GM13977 (cell line): Measurements from ENCODE around the gene RNF144B.
"Not testable (repeated sequence)": the region's sequence is repeated elsewhere in the genome, so short reads cannot be mapped to it uniquely, and the experiment has no call there.

ENCODE experiments used
- DNase-seq: peaks from one replicate; pipeline ENCODE4 v3.0.0; 2012; ENCODE audit warnings: low spot score
- in situ Hi-C: fragments of 300-500 bp; cut with MboI; formaldehyde crosslinking; loops from one replicate; pipeline ENCODE4 v1.12.0; 2022; ENCODE audit warnings: low sequenced_read_pairs, low pct_unique_long_range_greater_than_20kb, mixed read lengths, inconsistent platforms; ENCODE audit not compliant: unreplicated experiment
- TF ChIP-seq, protein P1 (sequence below): IDR thresholded peaks from 2 replicates; pipeline ENCODE4 v1.5.1; 2012; ENCODE audit warnings: mild to moderate bottlenecking, control low read depth; ENCODE audit not compliant: insufficient read depth; ENCODE audit errors: extremely low read depth, missing control alignments

Gene RNF144B

DNA sequence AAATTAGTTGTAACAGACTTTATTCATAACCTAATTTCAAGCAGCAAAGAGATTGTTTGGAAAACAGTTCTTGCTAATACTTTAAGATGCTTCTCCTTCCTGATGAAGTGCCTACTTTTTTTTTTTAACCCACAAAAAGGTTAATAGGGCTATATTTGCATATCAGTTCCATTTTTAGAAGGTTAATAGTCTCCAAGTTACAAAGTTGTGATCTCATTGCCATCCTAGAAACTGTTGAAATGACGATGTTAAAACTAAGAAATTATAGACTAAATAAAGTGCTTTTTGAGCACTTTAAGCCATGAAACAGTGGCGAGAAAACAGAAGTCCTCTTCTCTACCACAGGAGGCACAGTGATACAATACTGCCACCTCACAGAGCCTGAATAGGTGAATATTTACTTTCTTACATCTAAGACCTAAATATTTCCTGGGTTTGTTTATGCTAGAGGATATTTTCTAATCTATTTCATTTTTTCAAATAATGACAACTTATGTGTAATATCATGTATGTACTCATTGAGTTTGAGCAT, 5.3 kb downstream of the RNF144B start:
- TF ChIP-seq, protein P1, sequence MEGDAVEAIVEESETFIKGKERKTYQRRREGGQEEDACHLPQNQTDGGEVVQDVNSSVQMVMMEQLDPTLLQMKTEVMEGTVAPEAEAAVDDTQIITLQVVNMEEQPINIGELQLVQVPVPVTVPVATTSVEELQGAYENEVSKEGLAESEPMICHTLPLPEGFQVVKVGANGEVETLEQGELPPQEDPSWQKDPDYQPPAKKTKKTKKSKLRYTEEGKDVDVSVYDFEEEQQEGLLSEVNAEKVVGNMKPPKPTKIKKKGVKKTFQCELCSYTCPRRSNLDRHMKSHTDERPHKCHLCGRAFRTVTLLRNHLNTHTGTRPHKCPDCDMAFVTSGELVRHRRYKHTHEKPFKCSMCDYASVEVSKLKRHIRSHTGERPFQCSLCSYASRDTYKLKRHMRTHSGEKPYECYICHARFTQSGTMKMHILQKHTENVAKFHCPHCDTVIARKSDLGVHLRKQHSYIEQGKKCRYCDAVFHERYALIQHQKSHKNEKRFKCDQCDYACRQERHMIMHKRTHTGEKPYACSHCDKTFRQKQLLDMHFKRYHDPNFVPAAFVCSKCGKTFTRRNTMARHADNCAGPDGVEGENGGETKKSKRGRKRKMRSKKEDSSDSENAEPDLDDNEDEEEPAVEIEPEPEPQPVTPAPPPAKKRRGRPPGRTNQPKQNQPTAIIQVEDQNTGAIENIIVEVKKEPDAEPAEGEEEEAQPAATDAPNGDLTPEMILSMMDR, result no peak
- DNase-seq, result no peak
- in situ Hi-C loops, result no loop called here

DNA sequence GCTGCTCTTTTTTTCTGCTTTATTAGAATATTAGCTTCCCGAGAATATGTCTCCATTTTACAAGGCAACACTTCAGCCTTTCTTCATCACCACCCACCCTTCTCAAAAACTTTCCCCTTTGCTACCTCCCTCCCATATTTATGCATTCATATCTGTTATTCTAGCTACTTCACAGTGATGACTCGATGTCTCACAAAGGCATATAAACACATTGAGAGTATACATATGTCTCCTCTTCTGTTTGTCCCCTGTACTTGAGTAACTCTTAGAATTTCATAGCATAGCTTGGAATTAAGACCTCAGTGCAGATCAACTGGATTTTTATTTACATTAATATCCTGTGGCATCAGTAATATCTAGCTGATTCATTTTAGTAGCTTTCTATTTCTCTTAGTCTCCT, 6.5 kb downstream of the RNF144B start:
- DNase-seq, result no peak
- TF ChIP-seq, protein P1, result no peak
- in situ Hi-C loops, result no loop called here

DNA sequence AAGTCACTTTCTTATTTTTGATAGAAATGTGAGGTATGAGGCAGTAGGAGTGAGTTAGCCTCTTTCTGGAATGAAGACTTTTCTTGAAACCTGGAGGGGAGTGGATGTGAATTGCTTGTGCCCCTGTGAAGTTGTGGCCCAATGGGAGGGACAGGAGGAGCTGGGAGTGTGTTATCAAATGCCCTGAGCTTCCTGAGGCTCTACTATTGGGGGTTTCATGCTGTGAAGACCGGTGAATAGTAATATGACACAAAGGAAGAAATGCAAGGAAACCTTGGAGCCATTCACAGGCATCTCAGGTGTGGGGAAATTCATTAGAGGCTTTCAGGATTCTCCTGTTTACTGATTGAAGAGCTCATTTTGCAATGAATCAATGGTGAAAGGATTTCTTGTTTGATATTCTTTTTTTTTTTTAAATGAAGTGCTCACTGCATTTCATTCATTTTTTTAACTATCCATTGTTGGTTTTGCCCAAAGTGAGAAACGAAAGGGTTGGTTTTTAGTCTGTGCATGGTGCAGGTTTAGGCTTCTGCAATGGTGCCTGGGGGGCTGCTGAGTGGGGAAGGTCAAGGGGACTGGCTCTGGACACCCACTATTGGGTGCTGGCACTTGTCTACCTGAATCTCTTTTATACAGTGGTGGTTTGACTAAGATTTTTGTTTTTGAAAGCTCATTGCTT, 8.2 kb downstream of the RNF144B start:
- TF ChIP-seq, protein P1, result no peak

DNA sequence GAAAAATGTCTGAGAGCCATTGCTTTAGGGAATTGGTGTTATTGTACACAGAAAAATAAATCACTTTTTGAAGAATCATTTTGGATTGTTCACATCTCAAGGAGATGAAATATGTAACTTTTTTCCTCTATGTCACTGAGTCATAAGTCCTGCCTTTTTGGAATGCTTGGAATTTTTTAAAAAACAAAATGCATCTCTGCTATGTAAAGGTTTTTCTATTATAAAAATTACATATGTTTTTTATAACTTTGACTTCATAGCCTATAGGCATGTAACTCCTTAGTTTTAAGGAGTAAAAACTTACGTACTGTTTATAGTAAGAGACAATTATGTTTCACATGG, 8.7 kb downstream of the RNF144B start:
- no peak for DNase-seq
- in situ Hi-C loops, result no loop called here
- TF ChIP-seq, protein P1, result no peak

More for the DNA sequence above, 8.2 kb downstream of the RNF144B start:
- in situ Hi-C loops, result no loop called here
- DNase-seq, result no peak

DNA sequence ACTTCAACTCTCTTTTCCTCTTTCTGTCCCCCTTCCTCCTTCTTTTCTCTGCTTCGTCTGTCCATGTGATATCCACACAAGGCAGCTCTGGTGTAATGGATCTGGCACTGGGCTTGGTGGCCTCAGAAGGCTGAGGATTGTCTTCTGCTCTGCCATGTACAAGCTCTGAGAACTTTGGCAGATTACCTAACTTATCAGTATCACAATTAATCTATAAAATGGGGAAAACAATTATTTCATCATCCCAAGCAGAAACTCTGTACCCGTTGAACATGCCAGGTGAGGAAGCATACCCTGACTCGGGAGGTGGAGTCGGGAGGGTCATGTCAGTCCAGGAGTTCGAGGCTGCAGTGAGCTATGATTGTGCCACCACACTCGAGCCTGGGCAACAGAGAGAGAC, 10.6 kb downstream of the RNF144B start:
- in situ Hi-C loops, result no loop called here
- TF ChIP-seq, protein P1, result no peak
- DNase-seq, result no peak

DNA sequence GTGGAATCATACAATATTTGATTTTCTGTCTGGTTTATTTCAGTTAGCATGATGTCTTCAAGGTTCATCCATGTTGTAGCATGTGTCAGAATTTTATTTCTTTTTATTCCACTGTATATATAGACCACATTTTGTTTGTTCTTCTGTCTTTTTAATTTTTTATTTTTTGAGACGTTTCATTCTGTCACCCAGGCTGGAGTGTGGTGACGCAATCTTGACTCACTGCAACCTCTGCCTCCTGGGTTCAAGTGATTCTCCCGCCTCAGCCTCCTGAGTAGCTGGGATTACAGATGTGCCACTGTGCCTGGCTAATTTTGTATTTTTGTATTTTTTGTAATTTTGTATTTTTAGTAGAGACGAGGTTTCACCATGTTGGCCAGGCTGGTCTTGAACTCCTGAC, 11.1 kb downstream of the RNF144B start:
- in situ Hi-C loops, DNase-seq: not testable (repeated sequence)

DNA sequence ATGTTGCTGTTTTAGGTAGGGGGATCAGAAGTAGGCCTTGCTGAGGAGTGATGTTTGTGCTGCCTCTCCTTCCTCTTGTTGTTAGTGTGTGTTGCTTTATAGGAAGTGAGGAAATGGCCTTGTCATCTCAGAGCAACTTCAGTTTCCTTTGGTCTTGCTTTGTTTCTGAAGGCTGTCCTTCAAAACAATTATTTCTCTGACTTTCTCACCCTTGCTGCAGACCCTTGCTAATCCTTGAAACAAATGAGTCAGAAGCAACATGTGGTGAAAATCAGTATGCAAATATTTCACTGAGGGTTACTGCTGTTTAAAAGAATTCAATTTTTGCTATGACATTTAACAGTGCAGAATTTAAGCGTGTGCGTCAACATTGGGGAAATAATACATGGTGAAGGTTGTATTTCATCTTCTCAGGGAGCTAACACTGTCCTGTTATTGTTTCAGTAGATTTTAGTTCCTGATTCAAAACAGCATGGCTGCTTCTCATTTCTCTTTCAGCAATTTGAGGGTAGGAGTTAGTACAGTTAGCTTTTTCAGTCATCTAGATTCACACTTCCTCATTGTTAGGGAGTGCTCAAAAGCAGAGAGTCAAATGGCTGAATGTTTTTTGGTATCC, 13.8 kb downstream of the RNF144B start:
- in situ Hi-C loops, result no loop called here
- DNase-seq, result peak; percentile 48

DNA sequence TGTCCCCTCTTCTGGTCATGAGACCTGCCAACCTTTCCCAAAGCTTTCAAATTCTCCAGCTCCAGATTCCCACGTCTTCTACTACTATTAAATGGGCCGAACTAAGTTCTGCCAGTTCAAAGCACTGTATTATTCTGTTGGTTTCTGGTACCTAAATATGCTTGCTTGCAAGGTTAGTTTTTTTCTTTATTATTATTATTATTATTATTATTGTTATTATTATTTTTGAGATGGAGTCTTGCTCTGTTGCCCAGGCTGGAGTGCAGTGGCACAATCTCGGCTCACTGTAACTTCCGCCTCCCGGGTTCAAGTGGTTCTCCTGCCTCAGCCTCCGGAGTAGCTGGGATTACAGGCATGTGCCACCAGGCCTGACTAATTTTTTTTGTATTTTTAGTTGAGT, 17.8 kb downstream of the RNF144B start:
- in situ Hi-C loops, DNase-seq: not testable (repeated sequence)

More for the DNA sequence above, 13.8 kb downstream of the RNF144B start:
- TF ChIP-seq, protein P1, result no peak
